HCT116 (cell line): ENCODE data around the gene INPP5B. TPM values are rescaled to one million over a fixed set of nuclear protein-coding genes. Genes with fewer than 3 reads are reported as not detected.

Experiments used
- ATAC-seq: fragments of 200-7000 bp; cut with Tn5 transposase; 2 replicates; pipeline ENCODE4 v1.9.1; 2020; ENCODE audit warnings: mild to moderate bottlenecking, moderate library complexity
- BruUV-seq: library from RNA; stranded (reverse); fragments of 400-500 nt; replicated peaks from 2 replicates; lab custom pipeline; 2021; lab: Mats Ljungman, UMichigan
- CTCF ChIA-PET: fragments of 300-600 bp; sonication (Branson Sonifier 250); formaldehyde crosslinking; loops from one replicate; lab custom pipeline; 2021; ENCODE audit warnings: antibody characterized with exemption; lab: Charles Lee
- POLR2A ChIA-PET: fragments of 300-600, 350-600 bp; sonication (Branson Sonifier 250); formaldehyde crosslinking; loops from one replicate; lab custom pipeline; 2021; ENCODE audit warnings: antibody characterized with exemption; lab: Charles Lee
- RAD21 ChIA-PET, 2 experiments: fragments of 300-600 bp; sonication (Branson Sonifier 250); formaldehyde crosslinking; loops; one replicate each; lab custom pipeline; 2023; ENCODE audit warnings: low total read pairs in 2 of 2; ENCODE audit not compliant: uncharacterized antibody in 2 of 2, unreplicated experiment in 2 of 2, low non-redundant PET in 1 of 2; lab: Charles Lee
- DNase-seq: peaks from one replicate; pipeline ENCODE4 v3.0.0-alpha.2; 2010; ENCODE audit warnings: low read depth, low spot score
- H2AFZ ChIP-seq: fragments of 200-600 bp; shearing (Covaris generic), sonication (generic); 2 replicates; pipeline ENCODE4 v1.6.1; 2017; ENCODE audit warnings: low read depth, mixed run types, mixed read lengths, antibody characterized with exemption, low read length; ENCODE audit not compliant: poor library complexity, severe bottlenecking
- H3K27ac ChIP-seq: 2 replicates; pipeline ENCODE4 v1.5.1; 2012; ENCODE audit warnings: low read depth, low read length
- H3K27me3 ChIP-seq: fragments of 200-600 bp; sonication (generic); 2 replicates; pipeline ENCODE4 v1.6.1; 2016; ENCODE audit warnings: mixed run types, low read length, mixed read lengths; ENCODE audit not compliant: insufficient read depth
- H3K36me3 ChIP-seq, 2 experiments: fragments of 200-500 bp in 1 of 2; fragments of 200-600 bp in 1 of 2; sonication (Bioruptor generic) in 1 of 2; sonication (generic) in 1 of 2; 2 replicates each; pipeline versions ENCODE4 v1.5.1 to v1.6.1; 2014 to 2016; ENCODE audit warnings: low read length in 2 of 2, inconsistent platforms in 1 of 2, mixed read lengths in 1 of 2, mixed run types in 1 of 2; ENCODE audit not compliant: insufficient read depth in 2 of 2, control insufficient read depth in 1 of 2
- H3K4me1 ChIP-seq, 2 experiments: fragments of 200-600 bp in 1 of 2; sonication (generic) in 1 of 2; 2 replicates each; pipeline versions ENCODE4 v1.5.1 to v1.6.1; 2012 to 2017; ENCODE audit warnings: low read length in 2 of 2, inconsistent platforms in 1 of 2, mild to moderate bottlenecking in 1 of 2, mixed read lengths in 1 of 2, mixed run types in 1 of 2, moderate library complexity in 1 of 2; ENCODE audit not compliant: insufficient read depth in 2 of 2, control insufficient read depth in 1 of 2
- H3K4me2 ChIP-seq: fragments of 200-600 bp; sonication (generic); 2 replicates; pipeline ENCODE4 v1.6.1; 2017; ENCODE audit warnings: mixed run types, low read length, mixed read lengths
- H3K4me3 ChIP-seq, 2 experiments: fragments of 200-600 bp in 1 of 2; sonication (generic) in 1 of 2; replicated peaks in 1 of 2; 2 replicates each; pipeline ENCODE4 v1.5.1; 2011 to 2016; ENCODE audit warnings: low read length in 2 of 2, control low read depth in 1 of 2, low read depth in 1 of 2, mild to moderate bottlenecking in 1 of 2, mixed read lengths in 1 of 2, mixed run types in 1 of 2
- H3K79me2 ChIP-seq: fragments of 200-600 bp; sonication (generic); 2 replicates; pipeline ENCODE4 v1.6.1; 2017; ENCODE audit warnings: mild to moderate bottlenecking, mixed run types, low read length, moderate library complexity, mixed read lengths; ENCODE audit not compliant: insufficient read depth
- H3K9ac ChIP-seq: fragments of 200-600 bp; sonication (generic); 2 replicates; pipeline ENCODE4 v1.6.1; 2016; ENCODE audit warnings: low read length, mixed read lengths
- H3K9me2 ChIP-seq: fragments of 200-600 bp; sonication (generic), shearing (Covaris generic); 2 replicates; pipeline ENCODE4 v1.6.1; 2017; ENCODE audit warnings: mixed run types, mild to moderate bottlenecking, moderate library complexity; ENCODE audit not compliant: insufficient read depth
- H3K9me3 ChIP-seq, 2 experiments: fragments of 200-500 bp in 1 of 2; fragments of 200-600 bp in 1 of 2; sonication (Bioruptor generic) in 1 of 2; sonication (generic) in 1 of 2; 2 replicates each; pipeline ENCODE4 v1.6.1; 2014 to 2017; ENCODE audit warnings: low read length in 2 of 2, mixed read lengths in 2 of 2, inconsistent platforms in 1 of 2, low read depth in 1 of 2, mild to moderate bottlenecking in 1 of 2, mixed run types in 1 of 2, moderate library complexity in 1 of 2; ENCODE audit not compliant: control insufficient read depth in 1 of 2, insufficient read depth in 1 of 2
- H4K20me1 ChIP-seq: fragments of 200-600 bp; sonication (generic), shearing (Covaris generic); 2 replicates; pipeline ENCODE4 v1.6.1; 2017; ENCODE audit warnings: mixed run types, mild to moderate bottlenecking, moderate library complexity; ENCODE audit not compliant: insufficient read depth
- CBX3 ChIP-seq: IDR thresholded peaks from 2 replicates; pipeline ENCODE4 v1.6.1; 2012; ENCODE audit warnings: low read depth
- CTCF ChIP-seq, 3 experiments: fragments of 200-600 bp in 1 of 3; sonication (generic) in 1 of 3; IDR thresholded peaks in 2 of 3; conservative IDR thresholded peaks in 1 of 3; 2 replicates each; pipeline ENCODE4 v1.5.1; 2012 to 2017; ENCODE audit warnings: low read depth in 2 of 3, low read length in 2 of 3, antibody characterized with exemption in 1 of 3, borderline replicate concordance in 1 of 3, control low read depth in 1 of 3, mild to moderate bottlenecking in 1 of 3, mixed read lengths in 1 of 3, mixed run types in 1 of 3, moderate library complexity in 1 of 3; ENCODE audit not compliant: insufficient read depth in 1 of 3
- EGR1 ChIP-seq: IDR thresholded peaks from 2 replicates; pipeline ENCODE4 v1.6.1; 2012; ENCODE audit warnings: low read depth
- EZH2phosphoT487 ChIP-seq: fragments of 200-600 bp; IDR thresholded peaks from 2 replicates; pipeline ENCODE4 v1.6.1; 2018; ENCODE audit warnings: antibody characterized with exemption, borderline replicate concordance
- YY1 ChIP-seq: IDR thresholded peaks from 2 replicates; pipeline ENCODE4 v1.6.1; 2011; ENCODE audit warnings: low read length, low read depth, moderate library complexity, mild to moderate bottlenecking; ENCODE audit not compliant: insufficient replicate concordance; ENCODE audit errors: extremely low read depth
- ZBTB33 ChIP-seq: IDR thresholded peaks from 2 replicates; pipeline ENCODE4 v1.6.1; 2011; ENCODE audit warnings: mild to moderate bottlenecking, low read length, moderate library complexity; ENCODE audit not compliant: insufficient replicate concordance; ENCODE audit errors: extremely low read depth
- intact Hi-C: fragments of 100-400 bp; cut with micrococcal nuclease; formaldehyde crosslinking; loops from 2 replicates; pipeline ENCODE4 v1.10.0; 2022
- total RNA-seq: library from RNA; stranded (reverse); gene quantifications from one replicate; pipeline ENCODE4 v1.2.1, GENCODE V29; 2021; ENCODE audit not compliant: unreplicated experiment

The INPP5B gene
- total RNA-seq, 1 experiment from 2014 or later, result 20.8 TPM

- no peak overlapping the region for H3K9ac ChIP-seq
- peak overlapping the region; percentile 82; the same call in 1 of the 2 replicates for H3K4me2 ChIP-seq
- intact Hi-C loops, result no loop called here
- RAD21 ChIA-PET, result no interaction called here
- no peaks in the 10 kb centered on the region for H3K9me3 ChIP-seq
- CTCF ChIA-PET, result no interaction called here
- no peaks in the 10 kb centered on the region for H4K20me1 ChIP-seq
- no peak for DNase-seq
- H3K36me3 ChIP-seq, result peaks cover 9 to 12% of the 10 kb centered on the region in 2 experiments; a peak in 3 of 4 replicates
- BruUV-seq, result no TSS peak
- H3K9me2 ChIP-seq, result no peaks in the 10 kb centered on the region
- H2AFZ ChIP-seq, result no peak overlapping the region
- TF ChIP-seq EGR1, result no peak
- no peak for TF ChIP-seq CTCF (IDR thresholded peaks at IDR 0.05 in 2 of 3, conservative IDR thresholded peaks at IDR 0.05 in 1 of 3; ENCODE audit: borderline replicate concordance in 1 of 3, insufficient read depth in 1 of 3, low read depth in 2 of 3, low read length in 2 of 3)
- no peak for TF ChIP-seq EZH2phosphoT487
- TF ChIP-seq YY1, result no peak
- TF ChIP-seq ZBTB33, result no peak
- no peak for TF ChIP-seq CBX3
- peaks cover 29% of the 10 kb centered on the region for H3K79me2 ChIP-seq
- no peak overlapping the region for H3K4me3 ChIP-seq
- H3K27ac ChIP-seq, result no peak overlapping the region; the same call in 1 of the 2 replicates
- H3K27me3 ChIP-seq, result no peaks in the 10 kb centered on the region
- POLR2A ChIA-PET, result no interaction called here
- H3K4me1 ChIP-seq, result peaks cover 13 to 30% of the 10 kb centered on the region in 2 experiments
- ATAC-seq, result no peak
Measured at GRCh38 chr1:37861151-37861550, 85.7 kb downstream of the INPP5B start.
